HFF-Myc (cell line): ENCODE measurements around the gene CNTD1.

Experiments used
- DNase-seq: peaks from one replicate; pipeline ENCODE4 v3.0.0-alpha.2; 2011; ENCODE audit warnings: low read depth; ENCODE audit errors: extremely low read depth
- H3K4me3 ChIP-seq: replicated peaks from 2 replicates; pipeline ENCODE4 v1.5.1; 2011; ENCODE audit warnings: low read depth, mild to moderate bottlenecking, control low read depth, low read length
- TF ChIP-seq, protein P1 (sequence below): IDR thresholded peaks from 2 replicates; pipeline ENCODE4 v1.5.1; 2012; ENCODE audit warnings: mild to moderate bottlenecking, low read depth, low read length, control low read depth; ENCODE audit errors: missing control alignments

Gene CNTD1

GRCh38 chr17:42784409-42784808, 14.3 kb upstream of the CNTD1 start:
- no peak for DNase-seq
- H3K4me3 ChIP-seq, result no peak overlapping the region
- TF ChIP-seq, protein P1, sequence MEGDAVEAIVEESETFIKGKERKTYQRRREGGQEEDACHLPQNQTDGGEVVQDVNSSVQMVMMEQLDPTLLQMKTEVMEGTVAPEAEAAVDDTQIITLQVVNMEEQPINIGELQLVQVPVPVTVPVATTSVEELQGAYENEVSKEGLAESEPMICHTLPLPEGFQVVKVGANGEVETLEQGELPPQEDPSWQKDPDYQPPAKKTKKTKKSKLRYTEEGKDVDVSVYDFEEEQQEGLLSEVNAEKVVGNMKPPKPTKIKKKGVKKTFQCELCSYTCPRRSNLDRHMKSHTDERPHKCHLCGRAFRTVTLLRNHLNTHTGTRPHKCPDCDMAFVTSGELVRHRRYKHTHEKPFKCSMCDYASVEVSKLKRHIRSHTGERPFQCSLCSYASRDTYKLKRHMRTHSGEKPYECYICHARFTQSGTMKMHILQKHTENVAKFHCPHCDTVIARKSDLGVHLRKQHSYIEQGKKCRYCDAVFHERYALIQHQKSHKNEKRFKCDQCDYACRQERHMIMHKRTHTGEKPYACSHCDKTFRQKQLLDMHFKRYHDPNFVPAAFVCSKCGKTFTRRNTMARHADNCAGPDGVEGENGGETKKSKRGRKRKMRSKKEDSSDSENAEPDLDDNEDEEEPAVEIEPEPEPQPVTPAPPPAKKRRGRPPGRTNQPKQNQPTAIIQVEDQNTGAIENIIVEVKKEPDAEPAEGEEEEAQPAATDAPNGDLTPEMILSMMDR, result no peak

GRCh38 chr17:42784811-42785592, 13.7 kb upstream of the CNTD1 start:
- TF ChIP-seq, protein P1, result no peak
- no peak for DNase-seq
- no peak overlapping the region for H3K4me3 ChIP-seq

DNA sequence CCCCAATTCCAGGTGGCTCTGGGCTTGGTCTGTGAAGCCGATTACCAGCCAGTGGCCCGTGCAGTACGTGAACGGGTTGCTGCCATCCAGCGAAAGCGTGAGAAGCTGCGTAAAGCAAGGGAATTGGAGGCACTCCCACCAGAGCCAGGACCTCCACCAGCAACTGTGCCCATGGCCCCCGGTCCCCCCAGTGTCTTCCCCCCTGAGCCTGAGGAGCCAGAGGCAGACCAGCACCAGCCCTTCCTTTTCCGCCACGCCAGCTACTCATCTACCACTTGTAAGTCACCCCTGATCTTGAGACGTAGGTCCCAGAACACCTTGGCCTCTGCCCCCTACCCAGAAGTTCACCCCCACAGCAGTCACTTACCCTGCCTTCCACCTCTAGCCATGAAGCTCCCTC, 11.4 kb upstream of the CNTD1 start:
- TF ChIP-seq, protein P1, result no peak
- H3K4me3 ChIP-seq, result no peak overlapping the region
- no peak for DNase-seq

GRCh38 chr17:42791948-42792347, 6.7 kb upstream of the CNTD1 start:
- DNase-seq, result no peak
- TF ChIP-seq, protein P1, result no peak
- no peak overlapping the region for H3K4me3 ChIP-seq

- no peak for DNase-seq
- H3K4me3 ChIP-seq, result no peak overlapping the region
- TF ChIP-seq, protein P1, result no peak
Observed at GRCh38 chr17:42792545-42792944, 6.1 kb upstream of the CNTD1 start.

DNA sequence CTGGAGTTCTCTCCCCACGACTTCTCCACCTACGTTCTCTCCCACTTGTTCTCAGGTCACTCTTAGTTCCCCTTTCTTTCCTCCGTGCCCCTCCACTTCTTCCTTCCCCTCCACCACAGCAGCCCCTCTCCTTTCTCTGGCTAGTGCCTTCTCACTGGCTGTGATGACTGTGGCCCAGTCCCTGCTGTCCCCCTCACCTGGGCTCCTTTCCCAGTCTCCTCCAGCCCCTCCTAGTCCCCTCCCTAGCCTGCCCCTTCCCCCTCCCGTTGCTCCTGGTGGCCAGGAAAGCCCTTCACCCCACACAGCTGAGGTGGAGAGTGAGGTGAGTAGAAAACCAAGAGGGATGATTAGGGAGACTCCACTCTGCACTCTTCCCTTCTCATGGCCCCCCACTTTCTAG, 3.6 kb upstream of the CNTD1 start:
- no peak overlapping the region for H3K4me3 ChIP-seq
- no peak for DNase-seq
- TF ChIP-seq, protein P1, result no peak

- H3K4me3 ChIP-seq, result no peak overlapping the region
- DNase-seq, result no peak
- TF ChIP-seq, protein P1, result no peak
Observed at GRCh38 chr17:42795465-42795864, 3.2 kb upstream of the CNTD1 start.
